Loucy (cell line): ENCODE measurements around the gene MTX2.

Source experiments
- H2AFZ ChIP-seq: fragments of 200-600 bp; sonication (generic); 2 replicates; pipeline ENCODE4 v1.6.0; 2016; ENCODE audit warnings: antibody characterized with exemption, mild to moderate bottlenecking, low read length, moderate library complexity
- H3F3A ChIP-seq: fragments of 200-600 bp; 2 replicates; pipeline ENCODE4 v1.6.0; 2016; ENCODE audit warnings: antibody characterized with exemption, low read depth, mild to moderate bottlenecking
- H3K27me3 ChIP-seq: fragments of 200-600 bp; sonication (generic); 2 replicates; pipeline ENCODE4 v1.6.1; 2014; ENCODE audit warnings: low read length, mild to moderate bottlenecking; ENCODE audit not compliant: insufficient read depth, poor library complexity, severe bottlenecking
- H3K36me3 ChIP-seq: fragments of 200-600 bp; sonication (generic); 2 replicates; pipeline ENCODE4 v1.6.1; 2016; ENCODE audit warnings: low read length; ENCODE audit not compliant: insufficient read depth
- H3K4me1 ChIP-seq: fragments of 200-600 bp; sonication (generic); 2 replicates; pipeline ENCODE4 v1.5.1; 2014; ENCODE audit warnings: low read length, mild to moderate bottlenecking; ENCODE audit not compliant: insufficient read depth, poor library complexity, severe bottlenecking
- H3K4me2 ChIP-seq: fragments of 200-600 bp; sonication (generic); 2 replicates; pipeline ENCODE4 v1.6.0; 2014; ENCODE audit warnings: antibody characterized with exemption, low read length, low read depth, mild to moderate bottlenecking; ENCODE audit not compliant: poor library complexity, severe bottlenecking
- H3K4me3 ChIP-seq: fragments of 200-600 bp; sonication (generic); 2 replicates; pipeline ENCODE4 v1.5.1; 2014; ENCODE audit warnings: low read length, mild to moderate bottlenecking, mixed read lengths; ENCODE audit not compliant: poor library complexity, severe bottlenecking
- H3K79me2 ChIP-seq: fragments of 200-600 bp; sonication (generic); 2 replicates; pipeline ENCODE4 v1.6.1; 2014; ENCODE audit warnings: low read length; ENCODE audit not compliant: insufficient read depth
- H3K9ac ChIP-seq: fragments of 200-600 bp; sonication (generic); 2 replicates; pipeline ENCODE4 v1.6.0; 2014; ENCODE audit warnings: mild to moderate bottlenecking, low read depth, low read length, moderate library complexity; ENCODE audit not compliant: poor library complexity, severe bottlenecking
- H3K9me2 ChIP-seq: fragments of 200-600 bp; sonication (generic); replicated peaks from 2 replicates; pipeline ENCODE4 v1.6.1; 2016; ENCODE audit warnings: low read depth, low read length, mixed read lengths
- H3K9me3 ChIP-seq: fragments of 200-600 bp; sonication (generic); 2 replicates; pipeline ENCODE4 v1.6.1; 2014; ENCODE audit warnings: mild to moderate bottlenecking, antibody characterized with exemption, low read length, low read depth; ENCODE audit not compliant: insufficient read depth
- H4K20me1 ChIP-seq: fragments of 200-600 bp; sonication (generic); 2 replicates; pipeline ENCODE4 v1.6.0; 2014; ENCODE audit warnings: antibody characterized with exemption, low read length, mild to moderate bottlenecking; ENCODE audit not compliant: insufficient read depth, poor library complexity, severe bottlenecking
- CTCF ChIP-seq: fragments of 200-600 bp; sonication (generic); conservative IDR thresholded peaks from 2 replicates; pipeline ENCODE4 v1.5.1; 2014; ENCODE audit warnings: mild to moderate bottlenecking, antibody characterized with exemption, low read length
- EZH2phosphoT487 ChIP-seq: fragments of 200-600 bp; IDR thresholded peaks from 2 replicates; pipeline ENCODE4 v1.6.1; 2018; ENCODE audit warnings: antibody characterized with exemption, mild to moderate bottlenecking, moderate library complexity, borderline replicate concordance

MTX2 gene

GRCh38 chr2:176380341-176380740, 111.1 kb downstream of the MTX2 start:
- Histone ChIP-seq H3K4me2 (no peak overlapping the region), H3F3A (no peaks in the 10 kb centered on the region), H3K27me3 (no peaks in the 10 kb centered on the region), H3K79me2 (no peaks in the 10 kb centered on the region), H3K36me3 (no peaks in the 10 kb centered on the region), H3K4me3 (no peak overlapping the region), H3K9me3 (0 out of 2 replicates have a peak, but pooled peaks cover 5% of the 10 kb centered on the region), H4K20me1 (no peaks in the 10 kb centered on the region), H3K9me2 (no peaks in the 10 kb centered on the region), H3K4me1 (no peaks in the 10 kb centered on the region), H2AFZ (no peak overlapping the region), H3K9ac (no peak overlapping the region)
- TF ChIP-seq EZH2phosphoT487 (no peak), CTCF (no peak)

GRCh38 chr2:176383100-176383499, 113.9 kb downstream of the MTX2 start:
- no peaks in the 10 kb centered on the region for H3K9me2 ChIP-seq
- 0 out of 2 replicates have a peak, but pooled peaks cover 4% of the 10 kb centered on the region for H3K9me3 ChIP-seq
- H3K27me3 ChIP-seq, result no peaks in the 10 kb centered on the region
- H3F3A ChIP-seq, result no peaks in the 10 kb centered on the region
- H2AFZ ChIP-seq, result no peak overlapping the region
- TF ChIP-seq CTCF (no peak), EZH2phosphoT487 (no peak)
- H4K20me1 ChIP-seq, result no peaks in the 10 kb centered on the region
- H3K4me1 ChIP-seq, result no peaks in the 10 kb centered on the region
- H3K9ac ChIP-seq, result no peak overlapping the region
- no peak overlapping the region for H3K4me2 ChIP-seq
- H3K36me3 ChIP-seq, result no peaks in the 10 kb centered on the region
- H3K4me3 ChIP-seq, result no peak overlapping the region
- H3K79me2 ChIP-seq, result no peaks in the 10 kb centered on the region

GRCh38 chr2:176383836-176384442, 114.7 kb downstream of the MTX2 start:
- no peaks in the 10 kb centered on the region for H4K20me1 ChIP-seq
- H3K9me3 ChIP-seq, result no peaks in the 10 kb centered on the region
- H3K9me2 ChIP-seq, result no peaks in the 10 kb centered on the region
- no peaks in the 10 kb centered on the region for H3K4me1 ChIP-seq
- H3K36me3 ChIP-seq, result no peaks in the 10 kb centered on the region
- no peak overlapping the region for H3K4me2 ChIP-seq
- H3K4me3 ChIP-seq, result no peak overlapping the region
- H3K27me3 ChIP-seq, result no peaks in the 10 kb centered on the region
- no peak overlapping the region for H2AFZ ChIP-seq
- no peaks in the 10 kb centered on the region for H3F3A ChIP-seq
- no peaks in the 10 kb centered on the region for H3K79me2 ChIP-seq
- no peak for TF ChIP-seq CTCF
- TF ChIP-seq EZH2phosphoT487, result no peak
- H3K9ac ChIP-seq, result no peak overlapping the region
